Mesothelial cell of epicardium (in vitro differentiated cells): ENCODE data around the gene MED27. TPM values are rescaled to one million over a fixed set of nuclear protein-coding genes. Genes with fewer than 3 reads are reported as not detected.

Source experiments
- DNase-seq, 2 experiments: peaks; one replicate each; pipeline ENCODE4 v3.0.0; 2021; ENCODE audit warnings: low spot score in 2 of 2; ENCODE audit not compliant: unreplicated experiment in 2 of 2
- H3K27ac Mint-ChIP-seq: 2 replicates; pipeline ENCODE4 v1.8.0; 2021; ENCODE audit warnings: mixed read lengths
- H3K27me3 Mint-ChIP-seq: 2 replicates; pipeline ENCODE4 v1.8.0; 2021; ENCODE audit warnings: low read depth, mixed read lengths
- H3K36me3 Mint-ChIP-seq: 2 replicates; pipeline ENCODE4 v1.8.0; 2021; ENCODE audit warnings: mixed read lengths
- H3K4me1 Mint-ChIP-seq: 2 replicates; pipeline ENCODE4 v1.8.0; 2021; ENCODE audit warnings: mixed read lengths
- H3K4me3 Mint-ChIP-seq: 2 replicates; pipeline ENCODE4 v1.8.0; 2021; ENCODE audit warnings: mild to moderate bottlenecking, moderate library complexity, mixed read lengths
- H3K9me3 Mint-ChIP-seq: 2 replicates; pipeline ENCODE4 v1.8.0; 2021; ENCODE audit warnings: mixed read lengths
- CTCF ChIP-seq: fragments of 200-600 bp; sonication (generic); IDR thresholded peaks from one replicate; pipeline ENCODE4 v1.5.0; 2021; ENCODE audit warnings: antibody characterized with exemption; ENCODE audit not compliant: unreplicated experiment
- total RNA-seq: library from RNA; stranded (reverse); gene quantifications from 3 replicates; pipeline ENCODE4 v1.2.1, GENCODE V29; 2021

The MED27 gene
- total RNA-seq, 1 donor from 2014 or later, result 29.0 TPM

GRCh38 chr9:132041798-132042197, 37.9 kb downstream of the MED27 start:
- no peak for DNase-seq
- Mint-ChIP-seq H3K4me1 (peaks cover 22% of the 10 kb centered on the region), H3K36me3 (no peaks in the 10 kb centered on the region), H3K27ac (peak overlapping the region; percentile 53), H3K9me3 (no peaks in the 10 kb centered on the region), H3K27me3 (no peaks in the 10 kb centered on the region), H3K4me3 (no peak overlapping the region)
- TF ChIP-seq CTCF, result no peak

GRCh38 chr9:132040808-132041207, 38.9 kb downstream of the MED27 start:
- Mint-ChIP-seq H3K9me3 (no peaks in the 10 kb centered on the region), H3K4me1 (peaks cover 22% of the 10 kb centered on the region), H3K36me3 (no peaks in the 10 kb centered on the region), H3K4me3 (no peak overlapping the region), H3K27ac (no peak overlapping the region), H3K27me3 (no peaks in the 10 kb centered on the region)
- no peak for TF ChIP-seq CTCF
- DNase-seq, result no peak

GRCh38 chr9:132040246-132040645, 39.4 kb downstream of the MED27 start:
- Mint-ChIP-seq H3K9me3 (no peaks in the 10 kb centered on the region), H3K36me3 (no peaks in the 10 kb centered on the region), H3K4me1 (peaks cover 22% of the 10 kb centered on the region), H3K4me3 (no peak overlapping the region), H3K27ac (no peak overlapping the region), H3K27me3 (no peaks in the 10 kb centered on the region)
- no peak for TF ChIP-seq CTCF
- DNase-seq, result no peak

- H3K27me3 Mint-ChIP-seq, result no peaks in the 10 kb centered on the region
- peaks cover 24% of the 10 kb centered on the region for H3K4me1 Mint-ChIP-seq
- H3K36me3 Mint-ChIP-seq, result no peaks in the 10 kb centered on the region
- no peak overlapping the region for H3K4me3 Mint-ChIP-seq
- H3K27ac Mint-ChIP-seq, result no peak overlapping the region
- TF ChIP-seq CTCF, result no peak
- no peaks in the 10 kb centered on the region for H3K9me3 Mint-ChIP-seq
- DNase-seq, result no peak
Observed at GRCh38 chr9:132039284-132039683, 40.4 kb downstream of the MED27 start.

GRCh38 chr9:132037458-132037857, 42.2 kb downstream of the MED27 start:
- no peak overlapping the region for H3K4me3 Mint-ChIP-seq
- no peak for TF ChIP-seq CTCF
- peaks cover 37% of the 10 kb centered on the region for H3K4me1 Mint-ChIP-seq
- H3K9me3 Mint-ChIP-seq, result no peaks in the 10 kb centered on the region
- H3K27me3 Mint-ChIP-seq, result no peaks in the 10 kb centered on the region
- H3K36me3 Mint-ChIP-seq, result no peaks in the 10 kb centered on the region
- no peak overlapping the region for H3K27ac Mint-ChIP-seq
- DNase-seq, result no peak

- no peak for DNase-seq
- no peak for TF ChIP-seq CTCF
- H3K27me3 Mint-ChIP-seq, result no peaks in the 10 kb centered on the region
- no peaks in the 10 kb centered on the region for H3K36me3 Mint-ChIP-seq
- peaks cover 31% of the 10 kb centered on the region for H3K4me1 Mint-ChIP-seq
- no peaks in the 10 kb centered on the region for H3K9me3 Mint-ChIP-seq
- no peak overlapping the region for H3K27ac Mint-ChIP-seq
- no peak overlapping the region for H3K4me3 Mint-ChIP-seq
Observed at GRCh38 chr9:132036521-132036920, 43.1 kb downstream of the MED27 start.
